ENCODE measurements around the gene CYSRT1. TPM values are rescaled to one million over a fixed set of nuclear protein-coding genes. Genes with fewer than 3 reads are reported as not detected.

The CYSRT1 gene
- total and polyA plus RNA-seq, 2 donors (not counting 3 experiments of a cell fraction or from before 2014, with no cell fraction given): 0.44 to 1.1 TPM

GRCh38 chr9:137215196-137215986 is 9.6 kb upstream of the CYSRT1 start:
- H3K4me3 ChIP-seq (replicated peaks in 1 of 3; ENCODE audit: insufficient read depth in 1 of 3, low read depth in 1 of 3, low read length in 3 of 3): no peak overlapping the region
- no peaks in the 10 kb centered on the region for H3K79me2 ChIP-seq (ENCODE audit: control insufficient read depth, insufficient read depth, low read length)
- H3K9me1 ChIP-seq (replicated peaks; ENCODE audit: control insufficient read depth, extremely low read depth, insufficient read depth, low read length): no peaks in the 10 kb centered on the region
- FAIRE-seq (no peak), DNase-seq (ENCODE audit: low read depth, low spot score) (no peak)
- H2AFZ ChIP-seq (ENCODE audit: low read depth, low read length): no peak overlapping the region
- no peaks in the 10 kb centered on the region for H3K27me3 ChIP-seq (ENCODE audit: control insufficient read depth in 2 of 2, insufficient read depth in 2 of 2, low read length in 2 of 2)
- no peak overlapping the region for H3K4me2 ChIP-seq (ENCODE audit: insufficient read depth, low read length)
- H3K27ac ChIP-seq (ENCODE audit: insufficient read depth, low read depth, low read length): no peak overlapping the region
- TF ChIP-seq POLR2A (IDR thresholded peaks at IDR 0.05; ENCODE audit: low read depth, low read length): no peak
- TF ChIP-seq GATA2 (IDR thresholded peaks at IDR 0.05; ENCODE audit: insufficient read depth, insufficient read length, low read depth, low read length): no peak
- no peak for TF ChIP-seq FOS (IDR thresholded peaks at IDR 0.05; ENCODE audit: borderline replicate concordance, insufficient read depth, low read length)
- TF ChIP-seq MYC (IDR thresholded peaks at IDR 0.05; ENCODE audit: low read depth, low read length): no peak
- no peak for TF ChIP-seq MAX (IDR thresholded peaks at IDR 0.05; ENCODE audit: insufficient read depth, insufficient read length)
- TF ChIP-seq POLR2AphosphoS5 (IDR thresholded peaks at IDR 0.05; ENCODE audit: insufficient read depth, low read depth, low read length): no peak
- no peak for TF ChIP-seq EZH2 (IDR thresholded peaks at IDR 0.05; ENCODE audit: borderline replicate concordance, low read depth, low read length, severe bottlenecking)
- no peak for TF ChIP-seq CTCF (IDR thresholded peaks at IDR 0.05; ENCODE audit: extremely low read depth in 1 of 2, insufficient read depth in 1 of 2, low read depth in 1 of 2, low read length in 2 of 2)
- no peak for TF ChIP-seq JUN (IDR thresholded peaks at IDR 0.05; ENCODE audit: borderline replicate concordance, insufficient read depth, insufficient read length, low read depth)
- H3K4me1 ChIP-seq (ENCODE audit: control insufficient read depth, extremely low read depth, insufficient read depth, low read length): peaks cover 6% of the 10 kb centered on the region
- no TSS peak for BruUV-seq (replicated peaks)
- H3K9ac ChIP-seq (replicated peaks; ENCODE audit: extremely low read depth, insufficient read depth, low read length): no peak overlapping the region
- no peaks in the 10 kb centered on the region for H3K9me3 ChIP-seq (replicated peaks; ENCODE audit: control insufficient read depth, insufficient read depth, low read length)
- no peaks in the 10 kb centered on the region for H4K20me1 ChIP-seq (replicated peaks; ENCODE audit: control insufficient read depth, extremely low read depth, insufficient read depth, low read length)
- intact Hi-C loops (cut with micrococcal nuclease): no loop called here
- ChIA-PET CTCF (interaction anchor here (0.7 to 1.9 kb wide), 2 partner anchors 8 to 21 kb away, joined by 6 to 7 read pairs; no protein-coding TSS in a partner anchor), POLR2A (interaction anchor here (1.0 kb wide), 1 partner anchor 15 kb away, joined by 3 read pairs; the partner anchor contains the start of gene TPRN)
- dilution Hi-C loops (cut with MboI; ENCODE audit: extremely low pct_ligation_motif_present, low sequenced_read_pairs): no loop called here
- peaks cover 0 to 4% of the 10 kb centered on the region in 2 experiments for H3K36me3 ChIP-seq (ENCODE audit: control insufficient read depth in 2 of 2, extremely low read depth in 1 of 2, insufficient read depth in 2 of 2, low read length in 2 of 2)
